CD4-positive, alpha-beta T cell treated with Interleukin-4 for 1 hour (primary cell): ENCODE results near the gene SHISAL2B.
"Not testable (repeated sequence)": the region's sequence is repeated elsewhere in the genome, so short reads cannot be mapped to it uniquely, and the experiment has no call there.

Experiments
- DNase-seq, 2 donors: peaks; one replicate each; pipeline ENCODE4 v3.0.0-alpha.2; 2020 to 2022

Gene SHISAL2B

GRCh38 chr5:64690417-64691151 lies at the start of gene SHISAL2B:
TSS of gene SHISAL2B (plus strand) at chr5:64690503. CDS start at chr5:64690624, 121 bp downstream.
- DNase-seq = no peak

GRCh38 chr5:64644831-64645230 lies 45.5 kb upstream of the SHISAL2B start:
- DNase-seq = no peak

GRCh38 chr5:64646169-64646568 lies 44.1 kb upstream of the SHISAL2B start:
- DNase-seq = no peak

GRCh38 chr5:64649512-64649911 lies 40.8 kb upstream of the SHISAL2B start:
- DNase-seq = no peak

- DNase-seq = no peak
Measured at GRCh38 chr5:64653766-64654560, 36.3 kb upstream of the SHISAL2B start.

- no peak for DNase-seq
Measured at GRCh38 chr5:64654561-64654938, 35.8 kb upstream of the SHISAL2B start.

GRCh38 chr5:64655596-64655995 lies 34.7 kb upstream of the SHISAL2B start:
- no peak for DNase-seq

GRCh38 chr5:64659289-64659688 lies 31.0 kb upstream of the SHISAL2B start:
- DNase-seq = no peak

GRCh38 chr5:64663181-64663580 lies 27.1 kb upstream of the SHISAL2B start:
- DNase-seq = not testable (repeated sequence)

GRCh38 chr5:64665243-64665642 lies 25.1 kb upstream of the SHISAL2B start:
- DNase-seq = no peak

GRCh38 chr5:64666078-64666477 lies 24.2 kb upstream of the SHISAL2B start:
- DNase-seq = no peak

- DNase-seq = no peak
Measured at GRCh38 chr5:64667068-64667467, 23.2 kb upstream of the SHISAL2B start.

GRCh38 chr5:64670277-64670676 lies 20.0 kb upstream of the SHISAL2B start:
- no peak for DNase-seq

GRCh38 chr5:64671678-64672077 lies 18.6 kb upstream of the SHISAL2B start:
- no peak for DNase-seq

- no peak for DNase-seq
Measured at GRCh38 chr5:64678374-64678773, 11.9 kb upstream of the SHISAL2B start.

GRCh38 chr5:64680289-64680688 lies 10.0 kb upstream of the SHISAL2B start:
- DNase-seq = no peak

- no peak for DNase-seq
Measured at GRCh38 chr5:64682608-64683007, 7.7 kb upstream of the SHISAL2B start.

- no peak for DNase-seq
Measured at GRCh38 chr5:64685866-64686265, 4.4 kb upstream of the SHISAL2B start.

- no peak for DNase-seq
Measured at GRCh38 chr5:64688391-64688790, 1.9 kb upstream of the SHISAL2B start.

- no peak for DNase-seq
Measured at GRCh38 chr5:64688965-64689364, 1.3 kb upstream of the SHISAL2B start.

GRCh38 chr5:64690104-64690416 lies 243 bp upstream of the SHISAL2B start:
- no peak for DNase-seq

- no peak for DNase-seq
Measured at GRCh38 chr5:64691291-64691690, 988 bp downstream of the SHISAL2B start.

- DNase-seq = no peak
Measured at GRCh38 chr5:64693636-64694035, 3.3 kb downstream of the SHISAL2B start.

GRCh38 chr5:64696414-64696813 lies 6.1 kb downstream of the SHISAL2B start:
- DNase-seq = not testable (repeated sequence)

- DNase-seq = no peak
Measured at GRCh38 chr5:64700765-64701164, 10.5 kb downstream of the SHISAL2B start.
